SK-N-SH treated with all-trans-retinoic acid at 6 μM for 48 hours (cell line): ENCODE measurements around the gene EMC1.
A peak's percentile ranks its signal among the peaks of the same experiment; 100 is the strongest.
"Not testable (repeated sequence)": the region's sequence is repeated elsewhere in the genome, so short reads cannot be mapped to it uniquely, and the experiment has no call there.

ENCODE experiments used
- ATAC-seq: fragments of 200-7000 bp; cut with Tn5 transposase; 3 replicates; pipeline ENCODE4 v1.9.1; 2020; ENCODE audit warnings: mild to moderate bottlenecking, moderate library complexity
- ARNTL ChIP-seq: fragments of 450-650 bp; formaldehyde crosslinking; IDR thresholded peaks from 2 replicates; pipeline ENCODE4 v1.5.0; 2020; ENCODE audit warnings: low read depth, mild to moderate bottlenecking, moderate library complexity, borderline replicate concordance
- CREB5 ChIP-seq: fragments of 250-450 bp; sonication (Bioruptor Pico); IDR thresholded peaks from 2 replicates; pipeline ENCODE4 v1.5.1; 2020; ENCODE audit warnings: low read depth, mild to moderate bottlenecking, moderate library complexity
- CSDC2 ChIP-seq: fragments of 250-450 bp; sonication (Bioruptor Pico); IDR thresholded peaks from 2 replicates; pipeline ENCODE4 v1.5.0; 2020; ENCODE audit warnings: mild to moderate bottlenecking, moderate library complexity
- OSR1 ChIP-seq: fragments of 250-450 bp; sonication (Bioruptor Pico); IDR thresholded peaks from 2 replicates; pipeline ENCODE4 v1.8.0; 2022; ENCODE audit warnings: moderate library complexity, mild to moderate bottlenecking, inconsistent platforms
- PPARA ChIP-seq: fragments of 250-450 bp; sonication (Bioruptor Pico); IDR thresholded peaks from 2 replicates; pipeline ENCODE4 v1.5.0; 2020; ENCODE audit warnings: mild to moderate bottlenecking, borderline replicate concordance
- RARB ChIP-seq: fragments of 250-450 bp; sonication (Bioruptor Pico); IDR thresholded peaks from 2 replicates; pipeline ENCODE4 v1.8.0; 2021; ENCODE audit warnings: mild to moderate bottlenecking, moderate library complexity
- SNAI2 ChIP-seq: fragments of 250-450 bp; sonication (Bioruptor Pico); IDR thresholded peaks from 2 replicates; pipeline ENCODE4 v1.5.0; 2020; ENCODE audit warnings: mild to moderate bottlenecking, moderate library complexity
- TCF4 ChIP-seq: fragments of 250-450 bp; sonication (Bioruptor Pico); IDR thresholded peaks from 2 replicates; pipeline ENCODE4 v1.8.0; 2021; ENCODE audit warnings: mild to moderate bottlenecking, moderate library complexity, borderline replicate concordance
- ZFP3 ChIP-seq: fragments of 250-450 bp; sonication (Bioruptor Pico); IDR thresholded peaks from 2 replicates; pipeline ENCODE4 v1.5.0; 2020; ENCODE audit warnings: mild to moderate bottlenecking, moderate library complexity
- ZFP30 ChIP-seq: fragments of 450-650 bp; formaldehyde crosslinking; IDR thresholded peaks from 2 replicates; pipeline ENCODE4 v1.5.0; 2022; ENCODE audit warnings: mild to moderate bottlenecking, moderate library complexity
- ZNF70 ChIP-seq: fragments of 450-650 bp; formaldehyde crosslinking; IDR thresholded peaks from 2 replicates; pipeline ENCODE4 v1.5.0; 2020; ENCODE audit warnings: mild to moderate bottlenecking, moderate library complexity
- ZNF8 ChIP-seq: fragments of 450-650 bp; formaldehyde crosslinking; IDR thresholded peaks from 2 replicates; pipeline ENCODE4 v1.5.0; 2020; ENCODE audit warnings: mild to moderate bottlenecking, moderate library complexity
- TF ChIP-seq, protein P1 (sequence below): fragments of 250-450 bp; sonication (Bioruptor Pico); IDR thresholded peaks from 2 replicates; pipeline ENCODE4 v1.5.0; 2020; ENCODE audit warnings: mild to moderate bottlenecking, moderate library complexity
- TF ChIP-seq, protein P2 (sequence below): fragments of 250-450 bp; sonication (Bioruptor Pico); IDR thresholded peaks from 2 replicates; pipeline ENCODE4 v1.8.0; 2021; ENCODE audit warnings: low read depth, mild to moderate bottlenecking, moderate library complexity, borderline replicate concordance

Gene EMC1

DNA sequence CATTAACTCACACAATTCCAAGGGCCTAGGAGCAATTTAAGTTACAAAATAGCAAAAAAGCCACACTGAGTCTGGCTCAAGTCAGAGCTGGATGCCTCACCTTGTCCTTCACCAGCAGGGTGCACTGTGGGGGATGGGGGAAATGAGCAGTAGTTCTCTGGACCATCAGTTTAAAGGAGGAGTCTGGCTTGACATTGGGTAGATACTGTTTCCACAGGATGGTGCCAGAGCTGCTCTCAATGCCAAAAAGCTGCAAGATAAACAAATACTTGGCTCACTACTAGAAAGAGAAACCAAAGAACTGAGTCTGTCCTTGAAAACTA lies 18.8 kb downstream of the EMC1 start:
- TF ChIP-seq, protein P1, sequence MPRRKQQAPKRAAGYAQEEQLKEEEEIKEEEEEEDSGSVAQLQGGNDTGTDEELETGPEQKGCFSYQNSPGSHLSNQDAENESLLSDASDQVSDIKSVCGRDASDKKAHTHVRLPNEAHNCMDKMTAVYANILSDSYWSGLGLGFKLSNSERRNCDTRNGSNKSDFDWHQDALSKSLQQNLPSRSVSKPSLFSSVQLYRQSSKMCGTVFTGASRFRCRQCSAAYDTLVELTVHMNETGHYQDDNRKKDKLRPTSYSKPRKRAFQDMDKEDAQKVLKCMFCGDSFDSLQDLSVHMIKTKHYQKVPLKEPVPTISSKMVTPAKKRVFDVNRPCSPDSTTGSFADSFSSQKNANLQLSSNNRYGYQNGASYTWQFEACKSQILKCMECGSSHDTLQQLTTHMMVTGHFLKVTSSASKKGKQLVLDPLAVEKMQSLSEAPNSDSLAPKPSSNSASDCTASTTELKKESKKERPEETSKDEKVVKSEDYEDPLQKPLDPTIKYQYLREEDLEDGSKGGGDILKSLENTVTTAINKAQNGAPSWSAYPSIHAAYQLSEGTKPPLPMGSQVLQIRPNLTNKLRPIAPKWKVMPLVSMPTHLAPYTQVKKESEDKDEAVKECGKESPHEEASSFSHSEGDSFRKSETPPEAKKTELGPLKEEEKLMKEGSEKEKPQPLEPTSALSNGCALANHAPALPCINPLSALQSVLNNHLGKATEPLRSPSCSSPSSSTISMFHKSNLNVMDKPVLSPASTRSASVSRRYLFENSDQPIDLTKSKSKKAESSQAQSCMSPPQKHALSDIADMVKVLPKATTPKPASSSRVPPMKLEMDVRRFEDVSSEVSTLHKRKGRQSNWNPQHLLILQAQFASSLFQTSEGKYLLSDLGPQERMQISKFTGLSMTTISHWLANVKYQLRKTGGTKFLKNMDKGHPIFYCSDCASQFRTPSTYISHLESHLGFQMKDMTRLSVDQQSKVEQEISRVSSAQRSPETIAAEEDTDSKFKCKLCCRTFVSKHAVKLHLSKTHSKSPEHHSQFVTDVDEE (CRISPR knock-in tag): no peak
- TF ChIP-seq, all 23 proteins: peak for 0
- ATAC-seq: no peak

- ATAC-seq: not testable (repeated sequence)
These were observed 19.4 kb downstream of the EMC1 start for GRCh38 chr1:19231736-19232523.

- ATAC-seq: no peak
- no peak for TF ChIP-seq SNAI2
- no peak for TF ChIP-seq CSDC2 (CRISPR knock-in tag)
- TF ChIP-seq, protein P2, sequence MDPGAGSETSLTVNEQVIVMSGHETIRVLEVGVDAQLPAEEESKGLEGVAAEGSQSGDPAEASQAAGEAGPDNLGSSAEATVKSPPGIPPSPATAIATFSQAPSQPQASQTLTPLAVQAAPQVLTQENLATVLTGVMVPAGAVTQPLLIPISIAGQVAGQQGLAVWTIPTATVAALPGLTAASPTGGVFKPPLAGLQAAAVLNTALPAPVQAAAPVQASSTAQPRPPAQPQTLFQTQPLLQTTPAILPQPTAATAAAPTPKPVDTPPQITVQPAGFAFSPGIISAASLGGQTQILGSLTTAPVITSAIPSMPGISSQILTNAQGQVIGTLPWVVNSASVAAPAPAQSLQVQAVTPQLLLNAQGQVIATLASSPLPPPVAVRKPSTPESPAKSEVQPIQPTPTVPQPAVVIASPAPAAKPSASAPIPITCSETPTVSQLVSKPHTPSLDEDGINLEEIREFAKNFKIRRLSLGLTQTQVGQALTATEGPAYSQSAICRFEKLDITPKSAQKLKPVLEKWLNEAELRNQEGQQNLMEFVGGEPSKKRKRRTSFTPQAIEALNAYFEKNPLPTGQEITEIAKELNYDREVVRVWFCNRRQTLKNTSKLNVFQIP (CRISPR knock-in tag): no peak
- TF ChIP-seq ZNF8 (CRISPR knock-in tag): no peak
- TF ChIP-seq ZFP30 (CRISPR knock-in tag): no peak
- no peak for TF ChIP-seq RARB (CRISPR knock-in tag)
- no peak for TF ChIP-seq TCF4
- no peak for TF ChIP-seq CREB5 (CRISPR knock-in tag)
- no peak for TF ChIP-seq ZNF70
These were observed 21.4 kb downstream of the EMC1 start for GRCh38 chr1:19229828-19230325.

GRCh38 chr1:19229229-19229628 lies 22.1 kb downstream of the EMC1 start:
- ATAC-seq: no peak
- TF ChIP-seq ARNTL: no peak

DNA sequence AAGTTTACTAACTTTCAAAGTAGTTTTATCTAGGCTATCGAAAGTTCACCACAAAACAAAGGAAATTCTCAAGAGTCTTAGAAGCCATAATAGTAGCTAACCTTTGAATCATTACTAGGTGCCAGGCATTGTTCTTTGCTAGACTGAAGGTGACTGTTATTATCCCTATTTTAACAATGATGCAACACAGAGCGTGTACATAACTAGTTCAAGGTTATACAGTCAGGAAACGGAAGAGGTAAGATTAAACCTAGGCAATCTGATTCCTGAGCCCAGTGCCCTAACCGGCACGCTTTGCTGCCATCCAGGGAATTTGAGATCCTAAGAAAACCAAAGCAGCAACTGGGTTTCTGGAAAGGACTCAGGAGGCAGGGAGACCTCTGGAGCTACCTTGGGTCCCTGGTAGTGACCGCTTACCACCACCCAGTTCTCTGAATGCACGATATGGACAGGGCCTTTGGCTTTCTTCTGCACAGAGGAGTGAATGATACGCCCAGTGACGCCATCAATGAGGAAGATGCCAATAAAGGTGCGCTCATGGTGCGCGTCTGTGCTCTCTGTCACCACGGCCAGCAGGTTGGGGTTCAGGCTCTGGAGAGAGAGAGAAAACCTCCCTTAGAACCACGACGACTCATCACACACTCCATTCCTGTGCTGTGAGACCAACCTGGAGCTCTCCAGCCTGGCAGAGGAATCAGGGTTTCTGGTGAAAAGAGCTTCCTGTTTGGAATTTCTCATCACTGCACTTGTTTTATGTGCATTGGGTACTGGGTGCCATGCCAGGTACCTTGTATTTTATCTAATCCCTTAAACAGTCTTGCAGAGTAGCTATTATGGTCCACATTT lies 28.1 kb downstream of the EMC1 start:
- TF ChIP-seq OSR1: no peak
- ATAC-seq: peak; percentile 32; the same call in 1 of the 3 replicates

DNA sequence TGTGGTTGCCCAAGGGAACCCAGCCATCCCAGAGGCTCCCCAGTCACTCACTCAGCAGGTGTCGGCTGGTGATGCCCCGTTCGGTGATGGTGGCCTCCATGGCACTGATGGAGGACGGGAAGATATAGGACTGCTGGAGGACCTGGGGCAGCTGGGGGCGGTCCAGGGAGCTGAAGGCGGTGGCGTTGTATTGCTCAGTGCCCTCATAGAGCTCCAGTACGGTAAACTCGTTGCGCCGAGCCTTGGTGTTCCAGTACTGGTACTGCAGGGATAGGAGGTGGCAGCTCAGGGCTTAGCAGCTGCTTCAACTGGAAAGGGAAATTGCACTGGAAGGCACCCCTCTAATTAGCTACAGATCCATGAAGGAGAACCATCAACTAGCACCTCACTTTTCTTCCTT lies 28.8 kb downstream of the EMC1 start:
- TF ChIP-seq, protein P1 (CRISPR knock-in tag): no peak
- TF ChIP-seq ZFP3 (CRISPR knock-in tag) (no peak), PPARA (no peak)
- ATAC-seq: no peak
